Activated CD8-positive, alpha-beta T cell treated with anti-CD3 and anti-CD28 coated beads for 36 hours (primary cell): ENCODE results near the gene GDF7. TPM values are rescaled to one million over a fixed set of nuclear protein-coding genes. Genes with fewer than 3 reads are reported as not detected.

Experiments
- ATAC-seq: fragments of 200-7000 bp; cut with Tn5 transposase; one replicate; pipeline ENCODE4 v1.10.0; 2021; ENCODE audit warnings: mild to moderate bottlenecking, moderate library complexity
- CTCF ChIA-PET: fragments of 350-600 bp; sonication (Branson Sonifier 250); formaldehyde crosslinking; loops from one replicate; lab custom pipeline; 2021; ENCODE audit warnings: antibody characterized with exemption; lab: Charles Lee
- POLR2A ChIA-PET: fragments of 350-600 bp; sonication (Branson Sonifier 250); formaldehyde crosslinking; loops from one replicate; lab custom pipeline; 2021; ENCODE audit warnings: antibody characterized with exemption; lab: Charles Lee
- DNase-seq: peaks from one replicate; pipeline ENCODE4 v3.0.0-alpha.2; 2020
- H3K27ac Mint-ChIP-seq: one replicate; pipeline ENCODE4 v1.8.0; 2021; ENCODE audit warnings: mild to moderate bottlenecking, mixed read lengths
- H3K27me3 Mint-ChIP-seq: one replicate; pipeline ENCODE4 v1.8.0; 2021; ENCODE audit warnings: mixed read lengths
- H3K36me3 Mint-ChIP-seq: one replicate; pipeline ENCODE4 v1.8.0; 2021; ENCODE audit warnings: low read depth, mixed read lengths
- H3K4me1 Mint-ChIP-seq: one replicate; pipeline ENCODE4 v1.8.0; 2021; ENCODE audit warnings: low read depth, mixed read lengths
- H3K4me3 Mint-ChIP-seq: one replicate; pipeline ENCODE4 v1.8.0; 2021; ENCODE audit warnings: mild to moderate bottlenecking, moderate library complexity, mixed read lengths
- H3K9me3 Mint-ChIP-seq: one replicate; pipeline ENCODE4 v1.8.0; 2021; ENCODE audit warnings: mixed read lengths
- intact Hi-C: fragments of 100-400 bp; cut with micrococcal nuclease; formaldehyde crosslinking; loops from one replicate; pipeline ENCODE4 v1.10.0; 2022
- total RNA-seq, 2 experiments: library from RNA; stranded (reverse); gene quantifications; one replicate each; pipeline ENCODE4 v1.2.3, GENCODE V29; 2021
- TF ChIP-seq, protein P1 (sequence below): fragments of 200-600 bp; IDR thresholded peaks from one replicate; pipeline ENCODE4 v1.8.0; 2022; ENCODE audit warnings: antibody characterized with exemption, mild to moderate bottlenecking

GDF7 gene
- total RNA-seq, 2 experiments from 2014 or later, result not detected

DNA sequence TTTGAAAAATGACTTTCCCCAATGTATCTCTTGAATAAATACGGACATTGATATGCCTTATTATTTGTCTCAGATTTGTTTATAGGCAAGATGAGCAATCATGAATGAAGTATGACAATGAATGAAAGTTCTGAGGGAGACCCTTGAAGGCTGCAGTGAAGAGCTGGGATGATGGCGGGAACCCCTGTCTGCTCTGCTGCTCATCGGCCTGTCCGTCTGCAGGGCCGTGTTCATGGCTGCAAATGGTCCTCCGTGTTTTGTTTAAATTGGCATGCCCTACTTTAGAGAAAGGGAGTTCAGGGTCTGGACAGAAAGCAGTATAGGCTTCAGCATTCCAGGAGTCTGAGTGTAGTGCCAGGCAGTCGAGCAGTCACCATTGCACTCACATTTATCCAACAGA lies 14.8 kb upstream of the GDF7 start:
- no peaks in the 10 kb centered on the region for H3K36me3 Mint-ChIP-seq
- no peak overlapping the region for H3K27ac Mint-ChIP-seq
- TF ChIP-seq, protein P1, sequence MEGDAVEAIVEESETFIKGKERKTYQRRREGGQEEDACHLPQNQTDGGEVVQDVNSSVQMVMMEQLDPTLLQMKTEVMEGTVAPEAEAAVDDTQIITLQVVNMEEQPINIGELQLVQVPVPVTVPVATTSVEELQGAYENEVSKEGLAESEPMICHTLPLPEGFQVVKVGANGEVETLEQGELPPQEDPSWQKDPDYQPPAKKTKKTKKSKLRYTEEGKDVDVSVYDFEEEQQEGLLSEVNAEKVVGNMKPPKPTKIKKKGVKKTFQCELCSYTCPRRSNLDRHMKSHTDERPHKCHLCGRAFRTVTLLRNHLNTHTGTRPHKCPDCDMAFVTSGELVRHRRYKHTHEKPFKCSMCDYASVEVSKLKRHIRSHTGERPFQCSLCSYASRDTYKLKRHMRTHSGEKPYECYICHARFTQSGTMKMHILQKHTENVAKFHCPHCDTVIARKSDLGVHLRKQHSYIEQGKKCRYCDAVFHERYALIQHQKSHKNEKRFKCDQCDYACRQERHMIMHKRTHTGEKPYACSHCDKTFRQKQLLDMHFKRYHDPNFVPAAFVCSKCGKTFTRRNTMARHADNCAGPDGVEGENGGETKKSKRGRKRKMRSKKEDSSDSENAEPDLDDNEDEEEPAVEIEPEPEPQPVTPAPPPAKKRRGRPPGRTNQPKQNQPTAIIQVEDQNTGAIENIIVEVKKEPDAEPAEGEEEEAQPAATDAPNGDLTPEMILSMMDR, result no peak
- peak overlapping the region; percentile 77 for H3K4me3 Mint-ChIP-seq
- ATAC-seq, result no peak
- intact Hi-C loops, result no loop called here
- no peaks in the 10 kb centered on the region for H3K9me3 Mint-ChIP-seq
- ChIA-PET POLR2A (interaction anchor here (1.7 kb wide), 1 partner anchor 299 kb away, joined by 3 read pairs; no protein-coding TSS in a partner anchor), CTCF (interaction anchor here (1.2 to 5.6 kb wide), 15 partner anchors 9 to 357 kb away, joined by 3 to 46 read pairs (median 6); partner anchors contain the start of gene RHOB)
- DNase-seq, result no peak
- H3K27me3 Mint-ChIP-seq, result peaks cover 1% of the 10 kb centered on the region
- H3K4me1 Mint-ChIP-seq, result peaks cover 17% of the 10 kb centered on the region

DNA sequence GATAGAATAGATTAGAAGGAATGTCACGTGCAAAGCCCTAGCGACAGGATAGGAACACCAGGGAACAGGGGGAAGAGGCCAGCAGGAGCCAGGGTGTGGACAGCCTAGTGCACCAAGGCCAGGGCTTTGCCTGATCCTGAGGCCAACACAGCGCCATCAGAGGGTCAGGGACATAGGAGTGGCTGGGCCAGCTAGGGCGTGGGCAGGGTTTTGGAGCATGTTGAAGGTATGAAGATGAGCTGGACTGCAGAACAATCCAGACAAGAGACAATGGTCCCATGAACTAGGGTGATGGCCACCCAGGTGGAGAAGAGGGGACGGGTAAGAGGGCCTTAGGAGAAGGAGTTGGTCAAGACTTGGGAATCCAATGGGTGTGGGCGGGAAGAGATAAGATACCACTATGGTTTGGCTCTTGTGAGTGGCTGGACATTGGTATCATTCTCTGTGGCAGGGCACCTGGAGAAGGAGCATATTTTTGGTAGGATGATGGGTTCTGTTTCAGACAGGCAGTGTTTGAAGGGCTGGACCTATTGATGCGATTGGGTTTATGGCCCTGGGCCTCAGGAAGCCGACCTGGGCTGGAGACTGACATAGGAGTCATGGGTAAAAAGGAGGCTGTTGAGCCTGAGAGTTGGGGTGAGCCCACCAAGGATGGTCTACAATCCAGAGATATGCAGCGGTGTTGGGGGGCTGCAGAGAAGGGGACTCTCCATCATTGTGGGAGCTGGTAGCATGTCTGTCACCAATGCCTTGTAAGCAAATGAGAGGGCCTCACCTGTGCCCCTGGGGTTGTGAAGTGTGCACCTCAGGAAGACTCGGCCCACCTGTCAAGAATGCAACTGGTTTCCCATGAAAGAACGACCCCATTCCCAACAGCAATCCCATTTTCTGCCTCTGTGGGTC lies 14.0 kb upstream of the GDF7 start:
- POLR2A ChIA-PET, result interaction anchor here (1.7 kb wide), 1 partner anchor 300 kb away, joined by 3 read pairs; no protein-coding TSS in a partner anchor
- H3K4me1 Mint-ChIP-seq, result peaks cover 17% of the 10 kb centered on the region
- no peak overlapping the region for H3K4me3 Mint-ChIP-seq
- H3K9me3 Mint-ChIP-seq, result no peaks in the 10 kb centered on the region
- TF ChIP-seq, protein P1, result no peak
- H3K27me3 Mint-ChIP-seq, result peaks cover 1% of the 10 kb centered on the region
- H3K27ac Mint-ChIP-seq, result no peak overlapping the region
- DNase-seq, result no peak
- no peaks in the 10 kb centered on the region for H3K36me3 Mint-ChIP-seq
- CTCF ChIA-PET, result interaction anchor here (1.3 to 3.4 kb wide), 5 partner anchors 8 to 356 kb away, joined by 3 to 46 read pairs (median 4); no protein-coding TSS in a partner anchor
- no peak for ATAC-seq
- intact Hi-C loops, result no loop called here

GRCh38 chr2:20653695-20654534 lies 13.0 kb upstream of the GDF7 start:
- ATAC-seq (no peak), DNase-seq (no peak)
- intact Hi-C loops, result no loop called here
- no peaks in the 10 kb centered on the region for H3K36me3 Mint-ChIP-seq
- no peaks in the 10 kb centered on the region for H3K9me3 Mint-ChIP-seq
- ChIA-PET CTCF (interaction anchor here (1.5 to 3.9 kb wide), 2 partner anchors 12 to 309 kb away, joined by 4 to 23 read pairs; no protein-coding TSS in a partner anchor), POLR2A (no interaction called here)
- peaks cover 17% of the 10 kb centered on the region for H3K4me1 Mint-ChIP-seq
- no peak overlapping the region for H3K4me3 Mint-ChIP-seq
- H3K27me3 Mint-ChIP-seq, result peaks cover 4% of the 10 kb centered on the region
- no peak overlapping the region for H3K27ac Mint-ChIP-seq
- TF ChIP-seq, protein P1, result no peak

DNA sequence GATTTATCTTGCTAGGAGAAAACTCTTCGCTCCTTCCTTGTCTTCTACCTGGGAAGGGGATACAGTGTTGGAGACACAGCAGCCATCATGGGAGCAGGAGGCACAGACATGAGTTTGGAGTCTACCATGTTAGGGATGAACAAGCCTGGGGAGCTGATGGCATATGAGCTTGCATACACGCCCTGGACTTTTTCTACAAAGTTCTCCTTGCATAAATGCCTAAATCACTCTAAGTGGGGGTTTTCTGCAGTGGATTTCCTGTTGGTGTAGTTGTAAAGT lies 12.5 kb upstream of the GDF7 start:
- H3K27me3 Mint-ChIP-seq, result peaks cover 5% of the 10 kb centered on the region
- H3K4me1 Mint-ChIP-seq, result peaks cover 13% of the 10 kb centered on the region
- POLR2A ChIA-PET, result no interaction called here
- DNase-seq (no peak), ATAC-seq (no peak)
- TF ChIP-seq, protein P1, result no peak
- no peaks in the 10 kb centered on the region for H3K9me3 Mint-ChIP-seq
- H3K27ac Mint-ChIP-seq, result no peak overlapping the region
- CTCF ChIA-PET, result interaction anchor here (1.5 to 3.9 kb wide), 2 partner anchors 12 to 309 kb away, joined by 4 to 23 read pairs; no protein-coding TSS in a partner anchor
- no peaks in the 10 kb centered on the region for H3K36me3 Mint-ChIP-seq
- intact Hi-C loops, result no loop called here
- H3K4me3 Mint-ChIP-seq, result no peak overlapping the region
